Testis (tissue), 3 donors: Measurements from ENCODE around the gene TFF2. TPM values are rescaled to one million over a fixed set of nuclear protein-coding genes. Genes with fewer than 3 reads are reported as not detected.

Source experiments
- DNase-seq: peaks from one replicate; pipeline ENCODE4 v3.0.0-alpha.2; 2019
- H3K27ac ChIP-seq, 2 donors: fragments of 200-600 bp; sonication (generic); one replicate each; pipeline ENCODE4 v1.5.1; 2019
- H3K27me3 ChIP-seq: fragments of 200-600 bp; sonication (generic); one replicate; pipeline ENCODE4 v1.5.1; 2019
- H3K36me3 ChIP-seq: fragments of 200-600 bp; sonication (generic); one replicate; pipeline ENCODE4 v1.5.1; 2017; ENCODE audit warnings: low read depth; ENCODE audit errors: missing control alignments
- H3K4me1 ChIP-seq: fragments of 200-600 bp; sonication (generic); one replicate; pipeline ENCODE4 v1.5.1; 2019
- H3K4me3 ChIP-seq, 2 donors: fragments of 200-600 bp; sonication (generic); one replicate each; pipeline ENCODE4 v1.5.1; 2017 to 2019
- H3K9me3 ChIP-seq: fragments of 200-600 bp; sonication (generic); one replicate; pipeline ENCODE4 v1.5.1; 2017
- POLR2A ChIP-seq: fragments of 450-650 bp; IDR thresholded peaks from one replicate; pipeline ENCODE4 v1.6.1; 2017; ENCODE audit warnings: antibody characterized with exemption, mild to moderate bottlenecking, moderate library complexity
- WGBS, 2 donors: methylation state at CpG; one replicate each; pipeline ENCODE4 v1.1.5; 2018; 5-methylcytosine and 5-hydroxymethylcytosine counted together
- intact Hi-C: fragments of 100-400 bp; cut with DNase I; formaldehyde crosslinking; loops from one replicate; pipeline ENCODE4 v1.15.1; 2023; ENCODE audit warnings: low total_unique reads
- polyA plus RNA-seq: library from polyadenylated mRNA; stranded (reverse); fragments of 350-450 nt; fragmentation: Illumina TruSeq; extraction: RNeasy Lipid Tissue Mini Kit (QIAGEN cat#74804); gene quantifications from one replicate; pipeline ENCODE4 v1.2.3, GENCODE V29; 2014; ENCODE audit warnings: low read depth, low replicate concordance; ENCODE audit not compliant: insufficient read depth
- total RNA-seq, 2 donors: library from RNA; depleted of rRNA; stranded (reverse); fragments of >200 nt; gene quantifications; one replicate each; pipeline ENCODE4 v1.2.3, GENCODE V29; 2016
- TF ChIP-seq, protein P1 (sequence below), 3 experiments: fragments of 450-650 bp in 2 of 3; fragments of 200-600 bp in 1 of 3; sonication (generic) in 1 of 3; IDR thresholded peaks; one replicate each; pipeline ENCODE4 v1.5.1; 2016 to 2019; ENCODE audit warnings: antibody characterized with exemption in 3 of 3, mild to moderate bottlenecking in 2 of 3, moderate library complexity in 1 of 3

Gene TFF2
- total and polyA plus RNA-seq, 3 donors from 2014 or later: not detected

DNA sequence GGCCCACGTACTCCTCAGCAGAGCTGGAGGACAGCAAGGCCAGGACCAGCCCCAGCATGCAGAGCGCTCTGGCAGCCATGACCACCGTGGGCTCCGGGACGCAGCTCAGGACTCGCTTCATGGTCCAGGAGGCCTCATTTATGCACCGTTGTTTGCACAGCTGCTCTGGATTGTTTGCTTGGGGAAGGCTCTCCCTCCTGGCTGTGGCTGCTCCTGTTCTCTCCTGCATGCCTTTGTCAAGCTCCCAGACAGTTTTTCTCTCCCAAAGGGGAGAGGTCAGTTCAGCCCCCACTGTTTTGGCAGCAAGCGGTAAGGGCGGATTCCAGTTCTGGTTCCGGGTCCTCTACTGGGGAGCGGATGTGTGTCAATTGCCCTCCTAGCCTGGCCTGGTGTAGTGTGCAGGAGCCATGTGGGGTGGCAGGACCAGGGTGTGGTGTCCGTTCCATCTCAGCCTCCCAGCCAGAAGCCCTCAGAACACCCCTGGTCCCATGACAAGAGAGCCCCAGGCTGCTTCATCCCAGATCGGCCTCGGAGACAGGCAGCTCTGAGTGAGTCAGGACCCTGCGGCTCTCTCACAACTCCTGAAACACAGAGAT is 35.4 kb downstream of the TFF2 start, which contains the start of gene TFF3:
Gene TFF3, minus strand, starts transcription at position 114 of the 596 bp plus-strand sequence. Its CDS starts 35 bp downstream, at position 79.
- Histone ChIP-seq H3K36me3 (no peaks in the 10 kb centered on the region), H3K4me1 (peaks cover 24% of the 10 kb centered on the region), H3K27me3 (no peaks in the 10 kb centered on the region), H3K4me3 (no peak within 1 kb of the TSS), H3K9me3 (no peaks in the 10 kb centered on the region), H3K27ac (no peak within 1 kb of the TSS)
- DNase-seq: no peak
- intact Hi-C loops: no loop called here
- 69 to 74% methylated on average over 12 to 15 of the region's 15 CpGs for WGBS, 2 donors
- no peak for TF ChIP-seq POLR2A
- TF ChIP-seq, protein P1, sequence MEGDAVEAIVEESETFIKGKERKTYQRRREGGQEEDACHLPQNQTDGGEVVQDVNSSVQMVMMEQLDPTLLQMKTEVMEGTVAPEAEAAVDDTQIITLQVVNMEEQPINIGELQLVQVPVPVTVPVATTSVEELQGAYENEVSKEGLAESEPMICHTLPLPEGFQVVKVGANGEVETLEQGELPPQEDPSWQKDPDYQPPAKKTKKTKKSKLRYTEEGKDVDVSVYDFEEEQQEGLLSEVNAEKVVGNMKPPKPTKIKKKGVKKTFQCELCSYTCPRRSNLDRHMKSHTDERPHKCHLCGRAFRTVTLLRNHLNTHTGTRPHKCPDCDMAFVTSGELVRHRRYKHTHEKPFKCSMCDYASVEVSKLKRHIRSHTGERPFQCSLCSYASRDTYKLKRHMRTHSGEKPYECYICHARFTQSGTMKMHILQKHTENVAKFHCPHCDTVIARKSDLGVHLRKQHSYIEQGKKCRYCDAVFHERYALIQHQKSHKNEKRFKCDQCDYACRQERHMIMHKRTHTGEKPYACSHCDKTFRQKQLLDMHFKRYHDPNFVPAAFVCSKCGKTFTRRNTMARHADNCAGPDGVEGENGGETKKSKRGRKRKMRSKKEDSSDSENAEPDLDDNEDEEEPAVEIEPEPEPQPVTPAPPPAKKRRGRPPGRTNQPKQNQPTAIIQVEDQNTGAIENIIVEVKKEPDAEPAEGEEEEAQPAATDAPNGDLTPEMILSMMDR (IDR thresholded peaks at IDR 0.05): no peak

DNA sequence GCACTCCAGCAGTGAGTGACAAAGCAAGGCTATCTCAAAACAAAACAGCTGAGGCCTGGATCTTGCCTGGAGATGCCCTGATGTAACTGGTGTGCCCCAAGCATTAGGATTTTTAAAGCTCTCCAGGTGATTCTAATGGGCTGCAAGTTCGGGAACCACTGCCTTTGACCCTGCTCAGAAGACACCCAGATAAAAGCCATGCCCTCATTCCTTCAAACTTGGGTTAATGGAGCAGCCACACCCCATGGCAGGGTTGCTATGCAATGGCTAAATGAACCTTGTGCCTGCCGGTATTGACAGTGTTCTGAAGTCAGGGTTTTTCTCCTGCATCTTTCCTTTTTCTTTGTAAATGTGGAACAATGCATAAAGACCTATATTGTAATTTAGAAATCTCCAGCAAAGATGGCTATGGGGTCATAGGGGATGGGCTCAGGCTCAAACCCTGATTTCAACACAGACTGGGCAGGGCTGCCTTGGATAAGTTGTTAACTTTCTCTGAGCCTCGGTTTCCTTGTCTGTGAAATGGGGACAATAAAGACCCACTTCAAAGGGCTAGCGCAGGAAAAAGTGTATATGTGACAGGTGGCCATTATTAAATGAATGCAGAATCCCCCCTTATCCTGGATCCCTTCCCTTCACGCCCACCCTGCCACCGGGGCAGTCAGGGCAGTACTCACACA is 36.0 kb downstream of the TFF2 start:
- TF ChIP-seq, protein P1 (IDR thresholded peaks at IDR 0.05): no peak
- no peak for TF ChIP-seq POLR2A
- Histone ChIP-seq H3K27me3 (no peaks in the 10 kb centered on the region), H3K4me1 (peaks cover 30% of the 10 kb centered on the region), H3K4me3 (no peak overlapping the region), H3K27ac (no peak overlapping the region), H3K9me3 (no peaks in the 10 kb centered on the region), H3K36me3 (no peaks in the 10 kb centered on the region)
- intact Hi-C loops: no loop called here
- no peak for DNase-seq
- WGBS, 2 donors: 81% methylated on average over 6 of the region's 6 CpGs

DNA sequence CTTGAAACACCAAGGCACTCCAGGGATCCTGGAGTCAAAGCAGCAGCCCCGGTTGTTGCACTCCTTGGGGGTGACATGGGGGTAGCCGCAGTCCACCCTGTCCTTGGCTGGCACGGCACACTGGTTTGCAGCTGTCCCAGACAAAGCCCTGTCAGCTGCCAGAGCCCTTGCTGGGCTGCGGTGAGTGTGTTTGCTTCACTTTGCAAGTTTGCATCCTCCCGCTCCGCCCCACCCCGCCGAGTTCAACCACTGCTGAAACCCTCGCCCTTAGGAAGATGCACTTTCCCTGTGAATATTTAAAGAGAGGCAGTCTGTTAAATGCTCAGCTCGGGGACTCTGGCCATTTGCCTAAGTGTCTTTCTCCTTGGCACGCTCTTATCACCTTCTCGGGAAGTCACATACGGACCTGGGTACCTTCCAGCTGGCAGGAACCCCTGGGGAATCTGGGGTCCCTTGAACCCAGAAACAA is 37.3 kb downstream of the TFF2 start:
- Histone ChIP-seq H3K4me3 (no peak overlapping the region), H3K27me3 (no peaks in the 10 kb centered on the region), H3K9me3 (no peaks in the 10 kb centered on the region), H3K27ac (no peak overlapping the region), H3K4me1 (peaks cover 33% of the 10 kb centered on the region), H3K36me3 (no peaks in the 10 kb centered on the region)
- TF ChIP-seq, protein P1 (IDR thresholded peaks at IDR 0.05): no peak
- WGBS, 2 donors: 46 to 63% methylated on average over 13 of the region's 13 CpGs
- intact Hi-C loops: no loop called here
- DNase-seq: no peak

DNA sequence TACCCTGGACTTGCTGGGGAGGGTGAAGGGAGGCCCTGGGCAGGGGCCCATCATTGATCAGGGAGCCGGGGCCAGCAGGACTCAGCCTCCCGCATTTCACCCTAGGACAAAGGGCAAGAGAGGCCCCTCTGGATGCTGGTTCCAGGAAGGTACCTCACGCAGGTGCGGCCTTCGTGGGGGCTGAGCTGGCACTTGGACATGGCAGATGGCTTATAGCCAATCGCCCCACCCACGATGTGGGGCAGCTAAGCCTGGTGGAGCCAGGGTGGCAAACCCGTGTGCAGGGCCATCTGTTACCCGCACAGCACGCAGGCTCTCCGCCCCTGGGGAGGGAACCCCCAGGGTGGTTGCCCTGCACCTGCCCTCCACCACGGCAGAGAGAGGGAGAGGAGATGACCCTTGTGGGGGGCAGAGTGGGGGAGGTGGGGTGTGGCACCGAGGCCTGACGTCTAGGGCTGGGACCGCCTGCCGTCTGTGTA is 38.1 kb downstream of the TFF2 start:
- no peak overlapping the region for H3K27ac ChIP-seq
- TF ChIP-seq, protein P1 (IDR thresholded peaks at IDR 0.05): no peak
- 72% methylated on average over 14 to 16 of the region's 16 CpGs for WGBS, 2 donors

More for the DNA sequence above, 38.1 kb downstream of the TFF2 start:
- intact Hi-C loops: no loop called here
- Histone ChIP-seq H3K9me3 (no peaks in the 10 kb centered on the region), H3K4me1 (peaks cover 33% of the 10 kb centered on the region), H3K4me3 (no peak overlapping the region), H3K36me3 (no peaks in the 10 kb centered on the region), H3K27me3 (no peaks in the 10 kb centered on the region)
- no peak for DNase-seq
